ENCODE data around the gene CANT1.

GRCh38 chr17:78995022-78995760 is 14.4 kb downstream of the CANT1 start:
- no peak for TF ChIP-seq CTCF (IDR thresholded peaks at IDR 0.05)
- TF ChIP-seq POLR2AphosphoS5 (IDR thresholded peaks at IDR 0.05) = no peak
- no peak for TF ChIP-seq POLR2A (IDR thresholded peaks at IDR 0.05)

Data from breast epithelium (tissue), 3 donors.